DMS 273 (cell line): ENCODE data around the gene ZNF595.
A peak's percentile ranks its signal among the peaks of the same experiment; 100 is the strongest.
"Not testable (repeated sequence)": the region's sequence is repeated elsewhere in the genome, so short reads cannot be mapped to it uniquely, and the experiment has no call there.

Experiments used
- DNase-seq: peaks from one replicate; lab custom pipeline; 2025; ENCODE audit not compliant: unreplicated experiment; lab: John Stamatoyannopoulos, UW

The ZNF595 gene

GRCh38 chr4:85951-86350 lies 32.8 kb downstream of the ZNF595 start:
- no peak for DNase-seq

- DNase-seq: not testable (repeated sequence)
Measured at GRCh38 chr4:86559-87324, 33.6 kb downstream of the ZNF595 start.

- no peak for DNase-seq
Measured at GRCh38 chr4:98386-98785, 45.3 kb downstream of the ZNF595 start.

- no peak for DNase-seq
Measured at GRCh38 chr4:99863-100262, 46.7 kb downstream of the ZNF595 start.

- no peak for DNase-seq
Measured at GRCh38 chr4:107083-107443, 53.9 kb downstream of the ZNF595 start.

GRCh38 chr4:107444-108429 lies 54.6 kb downstream of the ZNF595 start:
- no peak for DNase-seq

GRCh38 chr4:112771-113170 lies 59.6 kb downstream of the ZNF595 start:
- DNase-seq: no peak

GRCh38 chr4:113732-114131 lies 60.6 kb downstream of the ZNF595 start:
- no peak for DNase-seq

GRCh38 chr4:114149-114548 lies 61.0 kb downstream of the ZNF595 start:
- no peak for DNase-seq

- no peak for DNase-seq
Measured at GRCh38 chr4:116499-116898, 63.4 kb downstream of the ZNF595 start.

GRCh38 chr4:120616-121015 lies 67.5 kb downstream of the ZNF595 start:
- DNase-seq: no peak

- DNase-seq: no peak
Measured at GRCh38 chr4:121408-122084, 68.4 kb downstream of the ZNF595 start.

- DNase-seq: not testable (repeated sequence)
Measured at GRCh38 chr4:123922-124274, 70.8 kb downstream of the ZNF595 start.

GRCh38 chr4:124275-125081 lies 71.4 kb downstream of the ZNF595 start, which contains the start of gene ZNF718:
Gene ZNF718 (plus strand): TSS chr4:124501. CDS start chr4:124671, 170 bp downstream.
- peak; percentile 98 for DNase-seq

- peak; percentile 55 for DNase-seq
Measured at GRCh38 chr4:125091-125771, 72.1 kb downstream of the ZNF595 start.

- no peak for DNase-seq
Measured at GRCh38 chr4:125833-126232, 72.7 kb downstream of the ZNF595 start.

- DNase-seq: no peak
Measured at GRCh38 chr4:132483-132882, 79.4 kb downstream of the ZNF595 start.
